Stimulated activated CD8-positive, alpha-beta memory T cell treated with anti-CD3 and anti-CD28 coated beads, Interleukin-15, amount 100 ng/mL, for 24 hours (primary cell): ENCODE data around the gene ZBTB44.
"Not testable (repeated sequence)": the region's sequence is repeated elsewhere in the genome, so short reads cannot be mapped to it uniquely, and the experiment has no call there.

Source experiments
- DNase-seq: peaks from one replicate; pipeline ENCODE4 v3.0.0-alpha.2; 2020; ENCODE audit warnings: low read depth

Gene ZBTB44, protein sequence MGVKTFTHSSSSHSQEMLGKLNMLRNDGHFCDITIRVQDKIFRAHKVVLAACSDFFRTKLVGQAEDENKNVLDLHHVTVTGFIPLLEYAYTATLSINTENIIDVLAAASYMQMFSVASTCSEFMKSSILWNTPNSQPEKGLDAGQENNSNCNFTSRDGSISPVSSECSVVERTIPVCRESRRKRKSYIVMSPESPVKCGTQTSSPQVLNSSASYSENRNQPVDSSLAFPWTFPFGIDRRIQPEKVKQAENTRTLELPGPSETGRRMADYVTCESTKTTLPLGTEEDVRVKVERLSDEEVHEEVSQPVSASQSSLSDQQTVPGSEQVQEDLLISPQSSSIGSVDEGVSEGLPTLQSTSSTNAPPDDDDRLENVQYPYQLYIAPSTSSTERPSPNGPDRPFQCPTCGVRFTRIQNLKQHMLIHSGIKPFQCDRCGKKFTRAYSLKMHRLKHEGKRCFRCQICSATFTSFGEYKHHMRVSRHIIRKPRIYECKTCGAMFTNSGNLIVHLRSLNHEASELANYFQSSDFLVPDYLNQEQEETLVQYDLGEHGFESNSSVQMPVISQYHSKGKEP

DNA sequence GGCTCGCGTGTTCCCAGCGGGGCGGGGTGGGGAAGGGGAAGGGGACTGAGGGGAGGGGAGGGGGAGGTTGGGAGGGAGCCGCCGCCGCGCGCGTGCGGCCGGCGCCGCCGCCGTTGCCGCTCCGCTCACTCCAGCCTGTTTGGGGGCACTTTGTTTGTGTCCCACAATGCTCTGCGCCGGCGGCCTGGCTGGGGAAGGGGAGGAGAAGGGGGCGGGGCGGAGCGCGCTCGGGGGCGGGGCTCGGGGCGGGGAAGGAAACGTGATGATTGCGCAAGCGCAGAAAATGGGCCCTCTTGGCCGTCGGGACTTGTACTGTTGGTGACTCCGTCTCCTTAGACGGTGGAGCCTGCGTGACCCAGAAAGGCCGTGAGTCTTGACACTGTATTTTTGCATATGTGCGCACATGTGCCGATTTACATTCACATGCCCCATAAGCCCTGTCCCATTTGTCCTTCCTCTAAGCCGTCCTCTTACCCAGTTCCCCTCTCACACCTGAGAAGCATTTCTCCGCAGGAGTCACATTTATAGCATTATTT lies at the start of gene ZBTB44:
TSS of gene ZBTB44 (minus strand) at position 168 of the 536 bp plus-strand sequence. CDS start 53,044 bp downstream, outside the sequence.
- peak; percentile 77 for DNase-seq

DNA sequence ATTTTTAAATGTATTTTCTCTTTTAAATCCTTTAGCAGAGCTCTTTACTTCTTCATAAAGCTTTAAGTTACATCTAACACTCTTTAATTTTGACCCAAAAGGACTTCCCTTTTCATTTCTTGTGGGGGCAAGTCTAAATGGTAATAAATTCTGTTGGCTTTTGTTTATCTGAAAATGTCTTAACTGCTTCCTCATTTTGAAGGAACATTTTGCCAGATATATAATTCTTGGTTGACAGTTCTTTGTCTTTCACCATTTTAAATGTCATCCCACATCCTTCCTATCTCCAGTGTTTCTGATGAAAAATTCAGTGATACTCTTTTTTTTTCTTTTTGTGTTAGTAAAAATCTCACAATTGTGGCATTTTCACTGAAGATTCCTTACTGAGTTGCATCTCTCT lies 44.7 kb upstream of the ZBTB44 start:
- no peak for DNase-seq

DNA sequence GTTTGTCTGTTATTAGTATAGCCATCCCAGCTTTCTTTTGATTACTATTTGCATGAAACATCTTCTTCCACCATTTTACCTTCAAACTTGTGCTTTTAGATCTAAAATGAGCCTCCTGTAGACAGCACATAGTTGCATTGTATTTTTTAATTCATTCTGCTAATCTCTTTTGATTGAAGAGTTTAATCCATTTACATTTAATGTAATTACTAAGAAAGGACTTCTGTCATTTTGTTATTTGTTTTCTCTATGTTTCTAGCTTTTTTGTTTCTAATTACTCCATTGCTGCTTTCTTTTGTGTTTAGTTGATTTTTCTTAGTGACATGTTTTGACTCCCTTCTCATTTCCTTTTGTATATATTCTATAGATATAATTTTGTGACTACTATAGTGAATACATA lies 43.7 kb upstream of the ZBTB44 start:
- DNase-seq, result no peak

DNA sequence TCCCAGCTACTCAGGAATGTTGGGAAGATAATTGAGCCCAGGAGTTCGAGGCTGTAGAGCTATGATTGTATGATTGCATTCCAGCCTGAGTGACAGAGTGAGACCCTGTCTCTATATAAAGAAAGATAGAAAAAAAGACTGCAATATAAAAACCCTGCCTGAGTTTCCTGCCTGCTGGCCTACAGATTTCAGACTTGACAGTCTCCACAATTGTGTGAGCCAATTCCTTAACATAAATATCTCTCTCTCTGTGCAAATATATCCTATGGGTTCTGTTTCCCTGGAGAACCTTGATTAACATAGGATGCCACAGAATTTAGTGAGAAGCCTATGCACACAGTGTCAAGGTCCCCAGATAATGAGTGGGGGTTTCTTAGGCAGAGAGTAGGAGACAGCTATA lies 32.5 kb upstream of the ZBTB44 start:
- no peak for DNase-seq

DNA sequence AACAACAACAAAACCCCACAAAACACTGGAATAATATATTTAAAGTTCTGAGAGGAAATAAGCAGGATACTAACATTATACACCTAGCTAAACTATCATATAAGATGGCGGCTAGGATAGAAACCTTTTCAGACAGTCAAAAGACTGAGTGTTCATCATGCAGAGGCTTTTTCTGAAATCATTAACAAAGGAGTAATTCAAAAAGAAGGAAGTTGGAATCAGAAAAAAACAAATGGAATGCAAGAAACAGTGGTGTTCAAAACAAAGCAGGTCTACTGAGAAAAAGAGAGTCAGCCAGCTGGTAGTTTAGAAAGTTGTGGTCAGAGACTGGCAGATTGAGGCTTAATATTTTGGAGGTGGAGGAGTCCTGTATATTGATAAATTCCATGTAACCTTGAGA lies 30.1 kb upstream of the ZBTB44 start:
- DNase-seq, result no peak

DNA sequence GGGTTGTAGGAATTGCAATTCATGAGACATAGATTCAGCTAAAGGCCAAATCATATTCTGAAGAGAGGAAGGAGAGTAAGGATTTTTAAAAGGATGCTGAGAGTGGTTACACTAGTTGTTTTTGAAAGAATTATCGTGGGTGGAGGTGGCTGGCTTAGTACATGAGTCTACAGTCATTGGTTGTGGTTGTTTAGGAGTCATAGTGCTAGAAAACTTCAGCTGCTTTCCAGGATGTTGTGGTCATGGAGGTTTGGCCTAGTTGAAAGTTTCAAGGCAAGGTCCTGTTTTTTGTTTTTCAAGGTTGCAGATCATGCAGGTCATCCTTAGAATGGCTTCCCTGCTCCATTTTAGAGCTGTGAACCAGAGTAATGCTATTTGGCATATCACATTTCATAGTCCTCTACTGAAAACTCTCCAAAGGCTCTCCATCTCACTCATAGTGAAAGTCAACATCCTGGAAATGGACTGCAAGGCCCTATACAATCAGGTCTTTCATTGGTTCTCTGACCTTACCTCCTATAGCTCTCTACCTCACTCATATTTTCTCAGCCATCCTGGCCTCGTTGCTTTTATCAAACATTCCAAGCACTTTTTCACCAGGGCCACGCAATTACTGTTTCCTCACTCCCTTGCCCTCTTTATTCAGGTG lies 26.1 kb upstream of the ZBTB44 start:
- DNase-seq, result no peak

DNA sequence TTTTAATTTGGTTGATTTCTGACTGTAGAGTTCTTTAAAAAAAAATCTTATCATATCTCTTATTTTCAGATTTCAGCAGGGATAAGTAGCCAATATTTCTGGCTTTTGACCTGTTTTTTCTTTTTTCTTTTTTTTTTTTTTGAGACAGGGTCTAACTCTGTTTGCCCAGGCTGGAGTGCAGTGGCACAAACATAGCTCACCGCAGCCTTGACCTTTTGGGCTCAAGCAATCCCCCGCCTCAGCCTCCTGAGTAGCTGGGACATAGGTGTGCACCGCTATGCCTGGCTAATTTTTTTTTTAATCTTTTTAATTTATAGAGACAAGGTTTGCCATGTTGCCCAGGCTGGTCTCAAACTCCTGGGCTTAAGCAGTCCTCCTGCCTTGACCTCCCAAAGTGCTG lies 23.9 kb upstream of the ZBTB44 start:
- no peak for DNase-seq

DNA sequence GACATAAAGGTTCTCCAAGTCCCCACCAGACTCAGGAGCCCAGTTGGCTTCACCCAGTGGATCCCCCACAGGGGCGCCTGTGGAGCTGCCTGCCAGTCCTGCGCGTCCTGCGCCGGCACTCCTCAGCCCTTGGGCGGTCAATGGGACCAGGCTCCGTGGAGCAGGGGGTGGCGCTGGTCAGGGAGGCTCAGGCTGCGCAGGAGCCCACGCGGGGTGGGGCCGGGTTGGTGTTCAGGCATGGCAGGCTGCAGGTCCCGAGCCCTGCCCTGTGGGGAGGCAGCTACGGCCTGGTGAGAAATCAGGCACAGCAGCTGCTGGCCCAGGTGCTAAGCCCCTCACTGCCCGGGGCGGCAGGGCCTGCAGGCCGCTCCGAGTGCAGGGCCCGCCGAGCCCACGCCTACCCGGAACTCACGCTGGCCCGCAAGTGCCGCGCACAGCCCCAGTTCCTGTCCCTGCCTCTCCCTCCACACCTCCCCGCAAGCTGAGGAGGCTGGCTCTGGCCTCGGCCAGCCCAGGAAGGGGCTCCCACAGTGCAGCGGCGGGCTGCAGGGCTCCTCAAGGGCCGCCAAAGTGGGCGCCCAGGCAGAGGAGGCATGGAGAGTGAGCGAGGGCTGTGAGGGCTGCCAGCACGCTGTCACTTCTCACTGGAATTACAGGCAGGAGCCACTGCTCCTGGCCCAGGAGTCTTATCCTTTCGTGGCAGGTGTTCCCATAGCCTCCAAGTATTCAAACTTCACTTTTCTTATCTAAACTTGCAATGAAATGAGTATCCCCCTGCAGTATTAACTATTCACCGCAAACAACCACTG lies 22.8 kb upstream of the ZBTB44 start:
- no peak for DNase-seq

DNA sequence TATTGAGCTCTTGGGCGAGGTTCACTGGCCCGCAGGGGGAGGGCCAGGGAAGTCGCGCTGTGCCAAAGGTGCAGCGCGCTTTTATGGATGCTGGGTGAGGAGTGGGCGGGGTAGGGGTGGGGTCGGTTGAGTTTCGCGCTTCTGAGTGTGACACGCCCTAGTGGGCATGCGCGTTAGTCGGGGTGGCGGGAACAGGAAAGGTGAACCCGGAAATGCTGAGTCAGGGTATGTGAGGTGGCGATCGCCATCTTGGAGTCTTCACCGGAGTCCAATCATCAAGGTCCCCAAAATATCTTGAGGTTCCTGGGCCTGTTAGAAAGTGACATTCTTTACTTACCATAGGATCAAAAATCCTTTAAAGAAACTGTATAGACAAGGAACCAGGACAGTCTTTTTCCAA lies 16.7 kb upstream of the ZBTB44 start:
- DNase-seq, result not testable (repeated sequence)

DNA sequence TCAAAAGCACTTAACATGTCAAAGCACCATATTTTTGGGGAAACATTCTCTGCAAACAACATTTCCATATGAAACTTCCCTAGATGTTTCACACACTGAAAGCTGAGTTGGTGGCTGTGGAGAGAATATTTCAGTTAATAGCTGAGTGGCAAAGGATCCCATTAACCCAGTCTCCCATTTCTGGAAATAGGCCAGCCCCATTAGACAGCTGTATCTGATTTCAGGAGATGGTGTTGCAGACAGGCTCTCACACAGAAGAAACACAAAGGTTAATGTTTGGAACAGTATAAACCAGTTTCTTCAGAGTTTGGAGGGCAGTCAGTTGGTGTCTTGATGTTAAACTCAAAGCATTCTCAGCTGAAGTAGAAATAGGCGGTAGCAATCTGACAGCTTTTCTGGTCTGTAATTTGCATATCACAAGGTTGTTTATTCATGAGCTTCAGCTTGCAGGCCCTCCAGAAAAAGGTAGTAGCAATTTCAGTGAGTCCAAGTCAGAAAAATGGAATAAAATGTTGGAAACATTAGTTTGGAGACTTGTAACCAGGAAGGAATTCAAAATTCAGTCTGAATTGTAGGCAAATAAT lies 15.5 kb upstream of the ZBTB44 start:
- DNase-seq, result no peak

DNA sequence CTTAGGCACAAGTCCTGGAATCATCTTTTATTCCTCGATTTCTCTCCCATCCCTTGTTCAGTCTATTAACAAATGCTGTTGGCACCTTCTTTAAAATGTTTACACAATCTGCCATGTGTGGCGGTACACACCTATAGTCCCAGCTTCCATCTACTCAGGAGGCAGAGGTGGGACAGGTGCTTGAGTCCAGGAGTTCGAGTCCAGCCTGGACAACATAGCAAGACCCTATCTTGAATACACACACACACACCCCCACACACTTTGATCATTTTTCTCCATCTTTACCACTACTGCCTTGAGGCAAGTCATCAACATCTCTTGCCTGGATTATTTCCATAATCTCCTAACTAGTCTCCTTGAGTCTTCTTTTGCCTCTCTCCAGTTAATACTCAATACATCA lies 13.7 kb upstream of the ZBTB44 start:
- DNase-seq, result no peak

DNA sequence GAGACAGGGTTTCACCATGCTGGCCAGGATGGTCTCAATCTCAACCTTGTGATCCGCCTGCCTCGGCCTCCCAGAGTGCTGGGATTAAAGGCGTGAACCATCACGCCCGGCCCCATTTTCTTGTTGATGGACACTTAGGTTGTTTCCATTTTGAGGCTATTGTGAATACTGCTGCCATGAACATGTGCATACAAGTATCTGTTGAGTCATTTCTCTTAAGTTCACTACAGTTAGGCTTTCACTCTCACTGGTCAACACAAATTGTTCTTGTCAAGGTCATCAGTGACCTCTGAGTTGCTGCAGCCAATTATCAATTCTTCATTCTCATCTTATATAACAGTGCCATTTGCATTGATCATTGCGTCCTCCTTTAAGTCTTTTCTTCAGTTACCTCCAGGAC lies 13.0 kb upstream of the ZBTB44 start:
- DNase-seq, result no peak

DNA sequence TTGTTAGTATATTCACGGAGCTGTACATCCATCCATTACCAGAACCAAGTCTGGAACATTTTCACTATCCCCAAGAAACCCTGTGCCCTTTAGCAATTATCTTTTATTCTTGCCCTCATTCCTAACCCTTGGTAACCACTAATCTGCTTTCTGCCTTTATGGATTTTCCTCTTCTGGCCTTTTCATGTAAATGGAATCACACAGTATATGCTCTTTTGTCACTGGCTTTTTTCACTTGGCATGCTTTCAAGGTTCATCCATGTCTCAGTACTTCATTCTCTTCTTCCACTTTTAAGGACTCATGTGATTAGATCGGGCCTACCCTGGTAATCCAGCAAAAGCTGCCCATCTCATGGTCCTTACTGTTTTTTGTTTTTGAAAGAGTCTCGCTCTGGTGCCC lies 11.0 kb upstream of the ZBTB44 start:
- DNase-seq, result no peak

DNA sequence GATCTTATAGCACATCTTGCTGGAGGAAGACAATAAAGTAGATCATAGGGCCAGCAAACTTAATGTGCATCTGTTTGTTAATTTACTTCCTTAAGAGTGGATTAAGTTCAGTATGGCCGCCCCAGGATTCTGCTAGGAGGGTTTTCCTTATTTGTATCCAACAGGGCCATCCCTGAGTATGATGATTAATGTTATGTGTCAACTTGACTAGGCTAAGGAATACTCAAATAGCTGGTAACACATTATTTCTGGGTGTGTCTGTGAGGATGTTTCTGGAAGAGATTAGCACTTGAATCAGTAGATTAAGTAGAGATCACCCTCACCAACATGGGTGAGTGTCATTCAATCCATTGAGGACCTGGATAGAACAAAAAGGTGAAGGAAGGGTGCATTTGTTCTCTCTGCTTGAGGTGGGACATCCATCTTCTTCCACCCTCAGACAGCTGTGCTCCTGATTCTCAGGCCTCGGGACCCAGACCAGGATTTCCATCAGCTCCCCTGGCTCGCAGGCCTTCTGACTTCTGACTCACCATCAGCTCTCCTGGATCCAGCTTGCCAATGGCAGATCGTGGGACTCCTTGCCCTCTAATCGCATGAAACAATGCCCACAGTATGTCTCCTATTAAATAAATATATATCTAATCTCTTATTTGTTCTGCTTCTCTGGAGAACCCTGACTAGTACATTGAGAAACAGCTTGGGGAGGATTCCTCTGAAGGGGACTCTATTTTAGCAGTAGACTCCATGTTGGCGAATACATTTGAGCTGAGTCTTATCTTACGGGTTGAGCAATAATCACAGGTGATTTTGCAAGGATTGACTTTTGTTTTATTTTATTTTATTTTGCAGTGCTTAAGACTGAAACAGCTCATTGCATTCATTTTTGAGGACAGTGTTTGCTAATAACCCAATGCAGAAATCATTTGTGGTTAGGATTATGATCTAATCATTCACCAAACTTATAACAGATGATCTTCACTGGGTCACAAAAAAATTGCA lies 9.0 kb upstream of the ZBTB44 start:
- DNase-seq, result no peak

DNA sequence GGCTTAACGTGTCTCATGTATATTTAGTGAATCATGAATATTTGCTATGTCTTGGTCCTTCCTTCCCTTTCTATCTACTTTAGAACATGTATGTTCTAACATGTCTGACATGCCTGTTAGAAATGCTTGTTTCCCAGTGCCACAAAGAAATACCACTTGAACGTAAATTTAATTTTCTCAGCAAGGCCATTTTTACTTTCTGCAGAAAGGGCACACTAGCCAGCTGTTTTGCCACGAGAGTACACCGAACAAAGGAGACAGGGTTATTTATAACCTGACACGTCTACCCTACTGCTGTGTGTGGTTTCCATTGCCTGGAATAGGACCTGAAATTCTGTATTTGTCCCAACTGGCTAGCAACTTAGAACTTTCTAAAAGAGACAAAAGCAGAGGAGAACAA lies 7.4 kb upstream of the ZBTB44 start:
- no peak for DNase-seq

DNA sequence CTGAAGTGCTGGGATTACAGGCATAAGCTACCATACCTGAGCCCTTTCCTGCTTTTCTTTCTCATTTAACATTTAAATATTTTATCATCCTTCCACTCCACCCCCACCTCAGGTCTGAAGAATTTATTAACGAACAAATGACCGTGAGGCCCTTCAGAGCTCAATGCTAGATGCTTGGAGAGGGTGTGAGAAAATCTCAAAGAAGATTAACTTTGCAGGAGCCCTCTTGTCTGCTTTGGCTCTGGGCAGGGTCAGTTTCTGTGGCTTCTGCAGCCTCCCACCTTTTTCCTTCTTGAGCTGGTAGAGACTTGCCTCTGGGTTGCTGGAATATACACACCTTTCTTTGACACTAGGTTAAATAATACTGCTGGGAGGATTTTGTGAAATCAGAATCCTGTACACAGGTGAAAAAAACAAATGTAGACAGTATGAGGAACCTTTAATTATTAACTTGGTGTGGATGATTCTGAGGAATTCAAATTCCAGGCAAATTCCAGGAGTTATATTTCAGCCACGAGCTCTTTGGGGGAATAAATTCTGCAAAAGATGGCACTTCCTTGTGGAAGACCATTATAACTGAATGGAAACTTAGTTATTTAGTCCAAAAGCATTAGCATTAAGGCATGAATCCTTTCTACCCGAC lies 3.4 kb upstream of the ZBTB44 start:
- DNase-seq, result no peak

DNA sequence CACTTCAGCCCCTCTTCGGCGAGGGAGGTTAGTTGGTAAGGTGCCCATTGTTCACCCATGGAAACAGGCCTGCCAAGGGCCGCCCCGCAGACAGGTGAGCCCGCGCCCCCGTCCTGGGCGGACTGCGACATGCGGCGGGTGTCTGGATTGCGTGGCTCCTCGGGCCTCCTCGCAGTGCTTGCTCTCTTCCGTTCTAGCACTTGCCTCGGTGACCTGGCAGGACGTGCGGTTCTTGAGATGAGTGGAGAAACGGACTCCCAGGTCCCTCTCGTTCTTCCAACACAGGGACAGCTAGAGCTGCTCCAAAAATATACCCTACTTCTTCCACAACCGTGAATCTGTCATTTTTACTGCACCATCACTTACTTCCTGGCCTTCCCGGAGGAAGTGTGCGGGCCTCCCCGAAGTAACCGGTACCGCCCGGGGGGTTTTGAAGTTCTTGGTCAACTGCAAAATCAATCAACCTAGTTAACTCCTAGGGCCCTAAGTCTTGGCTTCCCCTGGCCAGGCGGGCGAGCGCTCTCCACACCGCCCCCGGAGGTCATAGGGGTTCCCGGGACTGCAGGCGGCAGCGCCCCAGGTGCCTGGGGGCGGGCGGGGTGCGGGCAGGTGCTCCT lies 745 bp upstream of the ZBTB44 start:
- peak; percentile 12 for DNase-seq

DNA sequence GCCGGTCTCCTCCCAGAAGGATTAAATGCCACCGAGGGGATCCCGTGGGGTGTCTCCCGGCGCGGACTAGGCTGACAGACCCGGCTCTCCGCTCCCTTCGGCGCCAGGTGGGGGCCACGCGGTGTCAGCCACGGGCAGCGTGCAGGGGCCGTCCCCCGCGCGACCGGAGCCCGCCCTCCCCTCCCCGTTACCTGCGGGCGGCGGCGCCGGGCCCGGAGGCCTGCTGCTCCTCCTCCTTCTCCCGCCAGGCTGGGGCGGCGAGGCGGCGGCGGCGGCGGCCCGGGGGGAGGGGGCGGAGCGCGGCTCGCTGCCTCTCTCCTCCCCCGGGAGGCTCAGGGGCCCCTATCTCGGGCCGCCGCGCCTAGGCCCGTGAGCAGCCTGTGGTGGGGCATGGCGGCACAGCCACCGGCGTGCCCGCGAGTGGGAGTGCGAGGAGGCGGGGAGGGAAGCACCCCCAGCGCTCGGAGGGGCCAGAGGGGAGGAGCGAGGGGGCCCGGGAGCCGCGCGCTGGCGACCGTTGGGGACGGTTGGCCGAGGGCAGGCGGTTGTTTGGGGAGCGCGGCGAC lies 450 bp downstream of the ZBTB44 start:
- DNase-seq, result peak; percentile 37
